HG03025 (cell line): ENCODE results near the gene TAB3.
"Not testable (repeated sequence)": the region's sequence is repeated elsewhere in the genome, so short reads cannot be mapped to it uniquely, and the experiment has no call there.

Experiments used
- ATAC-seq: cut with Tn5 transposase; IDR thresholded peaks from one replicate; pipeline ENCODE4 v1.9.1; 2021; ENCODE audit warnings: mild to moderate bottlenecking, moderate library complexity; ENCODE audit not compliant: unreplicated experiment, low FRiP score

TAB3 gene

DNA sequence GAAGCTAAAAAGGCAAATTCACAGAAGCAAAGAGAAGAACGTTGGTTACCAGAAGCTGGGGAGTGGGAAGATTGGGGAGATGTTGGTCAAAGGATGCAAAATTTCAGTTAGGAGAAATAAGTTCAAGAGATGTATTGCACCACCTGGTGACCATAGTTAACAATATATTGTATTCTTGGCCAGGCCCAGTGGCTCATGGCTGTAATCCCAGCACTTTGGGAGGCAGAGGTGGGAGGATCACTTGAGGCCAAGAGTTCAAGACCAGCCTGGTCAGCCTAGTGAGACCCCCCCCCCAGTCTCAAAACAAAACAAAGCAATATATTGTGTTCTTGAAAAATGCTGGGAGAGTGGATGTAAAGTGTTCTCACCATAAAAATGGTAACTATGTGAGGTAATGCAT lies 67.9 kb downstream of the TAB3 start:
- ATAC-seq, result no peak

- no peak for ATAC-seq
Observed at GRCh38 chrX:30819080-30819479, 70.0 kb downstream of the TAB3 start.

DNA sequence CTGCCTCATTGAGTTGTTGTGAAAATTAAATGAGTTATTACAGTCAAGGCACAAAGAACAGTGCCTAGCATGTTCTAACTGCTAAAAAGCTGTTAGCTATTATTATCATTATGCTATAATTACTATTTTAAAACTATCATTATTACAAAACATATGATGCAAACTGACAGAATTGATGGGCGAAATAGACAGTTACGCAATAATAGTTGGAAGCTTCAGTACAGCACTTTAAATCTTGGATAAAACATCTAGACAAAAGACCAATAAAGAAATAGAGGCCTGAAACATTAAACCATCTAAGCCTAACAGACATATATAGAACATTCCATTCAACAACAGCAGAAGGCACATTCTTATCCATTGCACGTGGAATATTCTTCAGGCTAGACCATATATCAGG lies 73.0 kb downstream of the TAB3 start:
- no peak for ATAC-seq

DNA sequence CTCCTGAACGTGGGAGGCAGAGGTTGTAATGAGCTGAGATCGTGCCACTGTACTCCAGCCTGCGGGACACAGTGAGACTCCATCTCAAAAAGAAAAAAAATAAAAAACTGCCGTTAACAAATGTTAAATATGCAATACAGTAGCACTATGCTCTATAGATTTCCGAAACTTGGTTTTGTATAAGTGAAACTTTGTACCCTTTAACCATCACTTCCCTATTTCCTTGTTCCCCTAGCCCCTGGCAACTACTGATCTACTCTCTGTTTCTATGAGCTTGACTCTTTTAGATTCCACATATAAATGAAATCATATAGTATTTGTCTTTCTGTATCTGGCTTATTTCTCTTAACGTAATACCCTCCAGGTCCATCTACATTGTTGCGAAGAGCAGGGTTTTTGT lies 74.1 kb downstream of the TAB3 start:
- no peak for ATAC-seq

DNA sequence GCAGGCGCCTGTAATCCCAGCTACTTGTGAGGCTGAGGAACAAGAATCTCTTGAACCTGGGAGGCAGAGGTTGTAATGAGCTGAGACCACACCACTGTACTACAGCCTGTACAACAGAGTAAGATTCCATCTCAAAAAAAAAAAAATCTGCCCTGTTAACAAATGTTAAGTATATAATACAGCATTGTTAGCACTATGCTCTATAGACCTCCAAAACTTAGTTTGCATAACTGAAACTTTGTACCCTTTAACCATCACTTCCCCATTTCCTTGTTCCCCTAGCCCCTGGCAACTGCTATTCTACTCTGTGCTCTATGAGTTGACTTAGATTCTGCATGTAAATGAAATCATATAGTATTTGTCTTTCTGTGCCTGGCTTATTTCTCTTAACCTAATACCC lies 76.7 kb downstream of the TAB3 start:
- ATAC-seq, result peak; percentile 93

DNA sequence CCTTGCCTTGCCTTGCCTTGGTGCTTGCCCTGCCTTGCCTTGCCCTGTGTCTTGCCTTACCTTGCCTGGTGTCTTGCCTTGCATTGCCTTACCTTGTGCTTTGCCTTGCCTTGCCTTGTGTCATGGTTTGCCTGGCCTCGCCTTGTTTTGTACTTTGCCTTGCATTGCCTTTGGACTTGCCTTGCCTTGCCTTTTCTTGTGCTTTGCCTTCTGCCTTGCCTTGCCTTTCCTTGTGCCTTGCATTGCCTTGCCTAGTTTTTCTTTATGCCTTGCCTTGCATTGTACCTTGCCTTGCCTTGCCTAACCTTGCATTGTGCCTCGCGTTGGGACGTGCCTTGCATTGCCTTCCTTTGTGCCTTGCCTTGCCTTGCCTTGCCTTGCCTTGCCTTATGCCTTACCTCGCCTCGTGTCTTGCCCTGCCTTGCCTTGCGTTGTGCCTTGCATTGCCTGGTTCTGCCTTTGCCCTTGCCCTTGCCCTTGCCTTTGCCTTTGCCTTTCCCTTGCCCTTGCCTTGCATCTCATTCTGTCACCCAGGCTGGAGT lies 82.8 kb downstream of the TAB3 start:
- no peak for ATAC-seq

DNA sequence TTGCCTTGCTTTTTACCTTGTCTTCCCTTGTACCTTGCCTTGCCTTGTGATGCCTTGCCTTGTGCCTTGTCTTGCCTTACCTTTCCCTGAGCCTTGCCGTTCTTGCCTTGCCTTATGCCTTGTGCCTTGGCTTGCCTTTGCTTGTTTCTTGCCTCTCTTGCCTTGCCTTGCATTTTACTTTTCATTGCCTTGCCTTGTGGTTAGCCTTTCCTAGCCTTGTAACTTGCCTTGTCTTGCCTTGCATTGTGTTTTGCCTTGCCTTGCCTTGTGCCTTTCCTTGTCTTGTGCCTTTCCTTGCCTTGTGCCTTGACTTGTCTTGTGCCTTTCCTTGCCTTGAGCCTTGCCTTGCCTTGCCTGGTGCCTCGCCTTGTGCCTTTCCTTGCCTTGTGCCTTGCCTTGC lies 84.6 kb downstream of the TAB3 start:
- ATAC-seq, result no peak

- no peak for ATAC-seq
Observed at GRCh38 chrX:30800901-30801300, 88.2 kb downstream of the TAB3 start.

DNA sequence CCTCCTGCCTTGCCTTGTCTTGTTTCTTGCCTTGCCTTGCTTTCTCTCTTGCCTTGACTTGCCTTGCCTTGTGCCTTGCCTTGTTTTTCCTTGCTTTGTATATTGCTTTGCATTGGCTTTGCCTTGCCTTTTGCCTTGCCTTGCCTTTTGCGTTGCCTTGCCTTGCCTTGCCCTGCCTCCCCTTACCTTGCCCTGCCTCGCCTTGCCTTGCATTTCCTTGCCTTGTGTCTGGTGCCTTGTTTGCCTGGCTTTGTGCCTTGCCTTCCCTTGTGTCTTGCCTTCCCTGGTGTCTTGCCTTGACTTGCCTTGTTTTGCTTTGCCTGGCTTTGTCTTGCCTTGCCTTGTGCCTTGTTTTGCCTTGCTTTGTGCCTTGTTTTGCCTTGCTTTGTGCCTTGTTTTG lies 89.7 kb downstream of the TAB3 start:
- ATAC-seq, result no peak

DNA sequence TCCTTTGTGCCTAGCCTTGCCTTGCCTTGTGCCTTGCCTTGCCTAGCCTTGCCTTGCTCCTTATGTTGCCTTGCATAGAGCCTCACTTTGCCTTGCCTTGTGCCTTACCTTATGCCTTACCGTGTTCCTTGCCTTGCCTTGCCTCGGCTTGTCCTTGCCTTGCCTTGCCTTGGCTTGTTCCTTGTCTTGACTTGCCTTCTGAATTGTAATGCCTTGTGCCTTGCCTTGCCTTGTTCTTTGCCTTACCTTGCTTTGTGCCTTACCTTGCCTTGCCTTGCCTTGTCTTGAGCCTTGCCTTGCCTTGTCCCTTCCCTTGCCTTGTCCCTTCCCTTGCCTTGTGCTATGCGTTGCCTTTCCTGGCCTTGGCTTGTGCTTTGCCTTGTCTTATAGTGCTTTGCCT lies 90.2 kb downstream of the TAB3 start:
- no peak for ATAC-seq

GRCh38 chrX:30797301-30797700 lies 91.8 kb downstream of the TAB3 start:
- ATAC-seq, result not testable (repeated sequence)

DNA sequence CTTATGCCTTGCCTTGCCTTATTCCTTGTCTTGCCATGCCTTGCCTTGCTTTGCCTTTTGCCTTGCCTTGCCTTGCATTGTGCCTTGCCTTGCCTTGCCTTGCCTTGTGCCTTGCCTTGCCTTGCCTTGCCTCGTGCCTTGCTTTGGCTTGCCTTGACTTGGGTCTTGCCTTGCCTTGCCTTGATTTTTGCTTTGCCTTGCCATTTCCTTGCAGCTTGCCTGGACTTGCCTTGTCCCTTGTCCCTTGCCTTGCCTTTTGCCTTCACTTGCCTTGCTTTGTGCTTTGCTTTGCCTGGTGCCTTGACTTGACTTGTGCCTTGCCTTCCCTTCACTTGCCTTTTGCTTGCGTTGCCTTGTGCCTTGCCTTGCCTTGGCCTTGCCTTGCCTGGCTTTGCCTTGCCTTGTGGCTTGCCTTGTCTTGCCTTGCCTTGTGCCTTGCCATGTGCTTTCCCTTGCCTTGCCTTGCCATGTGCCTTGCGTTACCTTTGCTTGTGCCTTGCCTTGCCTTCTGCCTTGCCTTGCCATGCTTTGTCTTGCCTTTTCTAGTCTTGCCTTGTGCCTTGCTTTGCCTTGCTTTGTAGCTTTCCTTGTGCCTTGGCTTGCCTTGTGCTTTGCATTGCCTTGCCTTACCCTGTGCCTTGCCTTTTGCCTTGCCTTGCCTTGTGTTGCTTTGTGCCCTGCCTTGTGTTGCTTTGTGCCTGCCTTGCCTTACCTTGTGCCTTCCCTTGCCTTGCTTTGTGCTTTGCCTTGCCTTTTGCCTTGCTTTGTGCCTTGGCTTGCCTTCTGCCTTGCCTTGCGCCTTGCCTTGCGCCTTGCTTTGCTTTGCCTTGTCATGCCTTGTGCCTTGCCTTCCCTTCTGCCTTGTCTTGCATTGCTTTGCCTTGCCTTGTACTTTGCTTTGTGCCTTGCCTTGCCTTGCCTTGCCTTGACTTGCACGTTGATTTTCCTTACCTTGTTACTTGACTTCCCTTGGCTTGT lies 92.8 kb downstream of the TAB3 start:
- ATAC-seq, result no peak

DNA sequence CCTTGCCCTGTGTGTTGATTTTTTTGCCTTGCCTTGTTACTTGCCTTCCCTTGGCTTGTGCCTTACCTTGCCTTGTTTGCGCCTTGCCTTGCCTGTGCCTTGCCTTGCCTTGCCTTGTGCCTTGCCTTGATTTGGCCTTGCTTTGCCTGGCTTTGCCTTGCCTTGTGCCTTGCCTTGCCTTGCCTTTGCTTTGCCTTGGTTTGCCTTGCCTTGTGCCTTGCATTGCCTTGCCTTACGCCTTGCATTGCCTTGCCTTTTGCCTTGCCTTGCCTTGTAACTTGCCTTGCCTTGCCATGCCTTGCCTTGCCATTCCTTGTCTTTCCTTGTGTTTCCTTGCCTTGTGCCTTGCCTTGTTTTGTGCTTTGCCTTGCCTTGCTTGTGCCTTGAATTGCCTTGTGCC lies 94.6 kb downstream of the TAB3 start:
- ATAC-seq, result no peak

DNA sequence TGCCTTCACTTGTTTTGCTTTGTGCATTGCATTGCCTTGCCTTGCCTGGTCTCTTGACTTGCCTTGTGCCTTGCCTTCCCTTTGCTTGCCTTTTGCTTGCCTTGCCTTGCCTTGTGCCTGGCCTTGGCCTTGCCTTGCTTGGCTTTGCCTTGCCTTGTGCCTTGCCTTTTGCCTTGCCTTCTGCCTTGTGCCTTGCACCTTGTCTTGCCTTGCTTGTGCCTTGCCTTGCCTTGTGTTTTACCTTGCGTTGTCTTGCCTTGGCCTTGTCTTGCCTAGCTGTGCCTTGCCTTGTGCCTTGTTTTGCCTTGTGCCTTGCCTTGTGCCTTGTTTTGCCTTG lies 95.3 kb downstream of the TAB3 start:
- ATAC-seq, result no peak

GRCh38 chrX:30793075-30793766 lies 95.8 kb downstream of the TAB3 start:
- no peak for ATAC-seq

DNA sequence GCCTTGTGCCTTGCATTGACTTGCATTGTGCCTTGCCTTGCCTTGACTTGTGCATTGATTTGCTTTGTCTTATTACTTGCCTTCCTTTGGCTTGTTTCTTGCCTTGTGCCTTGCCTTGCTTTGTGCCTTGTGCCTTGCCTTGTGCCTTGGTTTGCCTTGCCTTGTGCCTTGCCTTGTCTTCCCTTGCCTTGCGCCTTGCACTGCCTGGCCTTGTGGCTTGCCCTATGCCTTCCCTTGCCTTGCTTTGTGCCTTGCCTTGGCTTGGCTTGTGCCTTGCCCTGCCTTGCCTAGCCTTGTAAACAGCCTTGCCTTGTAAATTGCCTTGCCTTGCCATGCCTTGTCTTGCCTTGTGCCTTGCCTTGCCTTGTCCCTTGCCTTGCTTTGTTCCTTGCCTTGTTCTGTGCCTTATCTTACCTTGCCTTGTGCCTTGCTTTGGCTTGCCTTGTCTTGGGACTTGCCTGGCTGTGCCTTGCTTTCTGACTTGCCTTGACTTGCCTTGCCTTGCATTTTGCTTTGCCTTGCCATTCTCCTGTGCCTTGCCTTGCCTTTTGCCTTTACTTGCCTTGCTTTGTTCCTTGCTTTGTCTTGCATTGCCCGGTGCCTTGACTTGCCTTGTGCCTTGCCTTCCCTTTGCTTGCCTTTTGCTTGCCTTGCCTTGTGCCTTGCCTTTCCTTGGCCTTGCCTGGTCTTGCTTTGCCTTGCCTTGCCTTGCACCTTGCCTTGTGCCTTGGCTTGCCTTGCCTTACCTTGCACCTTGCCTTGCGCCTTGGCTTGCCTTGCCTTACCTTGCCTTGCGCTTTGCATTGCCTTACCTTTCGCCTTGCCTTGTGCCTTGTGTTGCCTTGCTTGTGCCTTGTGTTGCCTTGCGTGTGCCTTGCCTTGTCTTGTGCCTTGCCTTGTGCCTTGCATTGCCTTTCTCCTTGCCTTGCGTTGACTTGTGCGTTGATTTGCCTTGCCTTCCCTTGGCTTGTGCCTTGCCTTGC lies 97.5 kb downstream of the TAB3 start:
- no peak for ATAC-seq

DNA sequence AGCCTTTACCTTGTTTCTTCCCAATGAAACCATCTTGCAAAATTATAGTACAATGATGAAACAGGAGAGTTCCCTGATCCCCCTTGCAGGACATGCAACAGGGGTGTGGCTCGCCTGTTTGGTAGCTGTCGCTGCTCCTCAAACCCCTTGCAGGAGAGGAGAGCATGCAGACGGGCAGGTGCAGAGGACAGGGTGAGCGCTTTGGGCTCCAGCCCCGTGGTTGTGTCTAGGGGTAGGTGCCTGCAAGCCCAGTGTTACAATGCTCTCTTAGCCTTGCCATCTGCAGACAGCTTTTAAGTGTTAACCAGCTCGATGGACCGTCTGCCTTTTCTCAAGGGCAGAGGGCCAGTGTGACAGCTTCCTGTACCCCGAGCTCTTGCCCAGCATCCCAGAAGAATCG lies 102.0 kb downstream of the TAB3 start:
- ATAC-seq, result no peak

DNA sequence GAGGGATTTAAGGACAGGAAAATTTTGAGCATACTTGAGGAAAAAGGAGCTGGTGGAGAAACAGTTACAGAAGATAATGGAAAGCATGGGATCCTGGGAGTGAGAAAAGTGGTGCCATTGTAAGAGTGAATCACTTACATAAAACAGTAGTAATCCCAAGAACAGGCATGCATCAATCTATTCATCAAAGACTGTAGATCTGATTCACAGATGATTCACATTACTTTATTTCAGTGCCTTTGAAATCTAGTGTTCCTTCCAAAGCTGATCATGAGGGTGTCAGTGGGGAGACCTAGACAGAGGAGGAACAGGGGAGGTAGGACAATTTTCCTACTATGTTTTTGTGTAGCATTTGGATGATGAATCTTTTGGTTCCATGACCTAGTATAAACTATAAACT lies 102.7 kb downstream of the TAB3 start:
- no peak for ATAC-seq

- ATAC-seq, result no peak
Observed at GRCh38 chrX:30781711-30782444, 107.2 kb downstream of the TAB3 start.
